Inferior parietal cortex (tissue), 1 donor: ENCODE results near the gene VRK3.
A peak's percentile ranks its signal among the peaks of the same experiment; 100 is the strongest.
"Not testable (repeated sequence)": the region's sequence is repeated elsewhere in the genome, so short reads cannot be mapped to it uniquely, and the experiment has no call there.

Source experiments
- DNase-seq: peaks from one replicate; pipeline ENCODE4 v3.0.0-alpha.2; 2016; ENCODE audit errors: extremely low spot score

The VRK3 gene

GRCh38 chr19:50025022-50025793 lies at the start of gene VRK3:
Gene VRK3, minus strand, starts transcription at chr19:50025372. Its CDS starts 9,210 bp downstream, at chr19:50016162.
- DNase-seq = peak; percentile 100

GRCh38 chr19:50068382-50068781 lies 43.2 kb upstream of the VRK3 start:
- not testable (repeated sequence) for DNase-seq

GRCh38 chr19:50067575-50067974 lies 42.4 kb upstream of the VRK3 start:
- no peak for DNase-seq

- no peak for DNase-seq
Observed at GRCh38 chr19:50065938-50066337, 40.8 kb upstream of the VRK3 start.

- no peak for DNase-seq
Observed at GRCh38 chr19:50061650-50062049, 36.5 kb upstream of the VRK3 start.

GRCh38 chr19:50060107-50060506 lies 34.9 kb upstream of the VRK3 start:
- no peak for DNase-seq

- DNase-seq = no peak
Observed at GRCh38 chr19:50059045-50059444, 33.9 kb upstream of the VRK3 start.

- DNase-seq = no peak
Observed at GRCh38 chr19:50058425-50058824, 33.3 kb upstream of the VRK3 start.

- DNase-seq = no peak
Observed at GRCh38 chr19:50053119-50053518, 27.9 kb upstream of the VRK3 start.

GRCh38 chr19:50051964-50052363 lies 26.8 kb upstream of the VRK3 start:
- no peak for DNase-seq

- not testable (repeated sequence) for DNase-seq
Observed at GRCh38 chr19:50051228-50051895, 26.2 kb upstream of the VRK3 start.

GRCh38 chr19:50050406-50051227 lies 25.4 kb upstream of the VRK3 start:
- DNase-seq = peak; percentile 84

- DNase-seq = no peak
Observed at GRCh38 chr19:50047671-50048070, 22.5 kb upstream of the VRK3 start.

- DNase-seq = peak; percentile 94
Observed at GRCh38 chr19:50046649-50047503, 21.7 kb upstream of the VRK3 start.

- DNase-seq = no peak
Observed at GRCh38 chr19:50044922-50045321, 19.8 kb upstream of the VRK3 start.

GRCh38 chr19:50043967-50044366 lies 18.8 kb upstream of the VRK3 start:
- DNase-seq = no peak

GRCh38 chr19:50042363-50043024 lies 17.3 kb upstream of the VRK3 start:
- DNase-seq = no peak

GRCh38 chr19:50040967-50041366 lies 15.8 kb upstream of the VRK3 start:
- no peak for DNase-seq

GRCh38 chr19:50039968-50040367 lies 14.8 kb upstream of the VRK3 start:
- DNase-seq = no peak

GRCh38 chr19:50036908-50037307 lies 11.7 kb upstream of the VRK3 start:
- DNase-seq = no peak

GRCh38 chr19:50030937-50031336 lies 5.8 kb upstream of the VRK3 start:
- DNase-seq = no peak
